GM23338 (cell line): ENCODE results near the gene SHC4. TPM values are rescaled to one million over a fixed set of nuclear protein-coding genes. Genes with fewer than 3 reads are reported as not detected.

Experiments
- ATAC-seq: fragments of 200-7000 bp; cut with Tn5 transposase; 3 replicates; pipeline ENCODE4 v1.9.1; 2020
- DNase-seq: peaks from one replicate; pipeline ENCODE4 v3.0.0-alpha.2; 2015; ENCODE audit warnings: low spot score
- H2AFZ ChIP-seq: fragments of 200-600 bp; sonication (generic); 2 replicates; pipeline ENCODE4 v1.8.0; 2016; ENCODE audit warnings: antibody characterized with exemption, mild to moderate bottlenecking, moderate library complexity
- H3F3A ChIP-seq: fragments of 200-600 bp; sonication (generic); replicated peaks from 2 replicates; pipeline ENCODE4 v1.8.0; 2017; ENCODE audit warnings: antibody characterized with exemption, mixed run types, low read depth
- H3K27ac ChIP-seq: fragments of 200-600 bp; sonication (generic); 2 replicates; pipeline ENCODE4 v1.6.1; 2016; ENCODE audit warnings: low read depth
- H3K27me3 ChIP-seq: fragments of 200-600 bp; sonication (generic); 2 replicates; pipeline ENCODE4 v1.8.0; 2016; ENCODE audit warnings: mild to moderate bottlenecking, mixed run types, moderate library complexity; ENCODE audit not compliant: insufficient read depth
- H3K36me3 ChIP-seq: fragments of 200-600 bp; sonication (generic); 2 replicates; pipeline ENCODE4 v1.8.0; 2016; ENCODE audit warnings: mild to moderate bottlenecking; ENCODE audit not compliant: insufficient read depth
- H3K4me1 ChIP-seq: fragments of 200-600 bp; sonication (generic); 2 replicates; pipeline ENCODE4 v1.8.0; 2016; ENCODE audit warnings: mild to moderate bottlenecking, moderate library complexity; ENCODE audit not compliant: insufficient read depth
- H3K4me2 ChIP-seq: fragments of 200-600 bp; sonication (generic); 2 replicates; pipeline ENCODE4 v1.7.1; 2017; ENCODE audit warnings: mixed run types
- H3K4me3 ChIP-seq: fragments of 200-600 bp; sonication (generic); 2 replicates; pipeline ENCODE4 v1.6.1; 2016; ENCODE audit warnings: mixed run types
- H3K79me2 ChIP-seq: fragments of 200-600 bp; sonication (generic); replicated peaks from 2 replicates; pipeline ENCODE4 v1.8.0; 2017; ENCODE audit warnings: mild to moderate bottlenecking; ENCODE audit not compliant: insufficient read depth
- H3K9me2 ChIP-seq: fragments of 200-600 bp; sonication (generic); 2 replicates; pipeline ENCODE4 v1.8.0; 2017; ENCODE audit not compliant: insufficient read depth
- H4K20me1 ChIP-seq: fragments of 200-600 bp; sonication (generic); replicated peaks from 2 replicates; pipeline ENCODE4 v1.8.0; 2017; ENCODE audit warnings: mild to moderate bottlenecking; ENCODE audit not compliant: insufficient read depth
- H3K27ac Mint-ChIP-seq: 2 replicates; pipeline ENCODE4 v1.8.0; 2020; ENCODE audit warnings: inconsistent platforms, mild to moderate bottlenecking, moderate library complexity, mixed read lengths
- H3K27me3 Mint-ChIP-seq: 3 replicates; pipeline ENCODE4 v1.8.0; 2022; ENCODE audit warnings: low read depth, mild to moderate bottlenecking, moderate library complexity, mixed read lengths, inconsistent platforms; ENCODE audit not compliant: insufficient read depth, poor library complexity
- H3K36me3 Mint-ChIP-seq: 3 replicates; pipeline ENCODE4 v1.8.0; 2021; ENCODE audit warnings: low read depth, mild to moderate bottlenecking, inconsistent platforms, moderate library complexity, mixed read lengths
- H3K4me1 Mint-ChIP-seq: 3 replicates; pipeline ENCODE4 v1.8.0; 2020; ENCODE audit warnings: mild to moderate bottlenecking, inconsistent platforms, mixed read lengths
- H3K4me3 Mint-ChIP-seq: 3 replicates; pipeline ENCODE4 v1.8.0; 2021; ENCODE audit warnings: moderate library complexity, mild to moderate bottlenecking, inconsistent platforms, mixed read lengths
- H3K9me3 Mint-ChIP-seq: 3 replicates; pipeline ENCODE4 v1.8.0; 2020; ENCODE audit warnings: moderate library complexity, mild to moderate bottlenecking, inconsistent platforms, mixed read lengths
- CREB1 ChIP-seq: fragments of 250-450 bp; sonication (Bioruptor Pico); IDR thresholded peaks from 2 replicates; pipeline ENCODE4 v1.5.0; 2020; ENCODE audit warnings: low read depth, mild to moderate bottlenecking, moderate library complexity
- ETS1 ChIP-seq: IDR thresholded peaks from 2 replicates; pipeline ENCODE4 v1.6.1; 2016; ENCODE audit warnings: antibody characterized with exemption
- EZH2phosphoT487 ChIP-seq: fragments of 200-600 bp; sonication (generic); IDR thresholded peaks from one replicate; pipeline ENCODE4 v1.8.1; 2018; ENCODE audit warnings: antibody characterized with exemption; ENCODE audit not compliant: unreplicated experiment
- NANOG ChIP-seq: IDR thresholded peaks from 2 replicates; pipeline ENCODE4 v1.6.1; 2016; ENCODE audit warnings: antibody characterized with exemption, borderline replicate concordance
- STAT1 ChIP-seq: IDR thresholded peaks from one replicate; pipeline ENCODE4 v1.6.1; 2016; ENCODE audit warnings: antibody characterized with exemption; ENCODE audit not compliant: unreplicated experiment
- ZNF114 ChIP-seq: fragments of 250-450 bp; sonication (Bioruptor Pico); IDR thresholded peaks from 2 replicates; pipeline ENCODE4 v1.5.0; 2020; ENCODE audit warnings: mild to moderate bottlenecking, moderate library complexity
- ZNF462 ChIP-seq: fragments of 250-450 bp; sonication (Bioruptor Pico); IDR thresholded peaks from 2 replicates; pipeline ENCODE4 v1.5.0; 2020; ENCODE audit warnings: mild to moderate bottlenecking, moderate library complexity
- polyA plus RNA-seq: library from polyadenylated mRNA; unstranded; fragments of >200 nt; fragmentation: Nextera tagmentation; extraction: Ambion mirVana; gene quantifications from 2 replicates; pipeline ENCODE4 v1.2.1, GENCODE V29; 2016
- total RNA-seq: library from RNA; depleted of rRNA; stranded (reverse); fragments of >200 nt; shearing (Covaris generic); gene quantifications from 2 replicates; pipeline ENCODE4 v1.2.3, GENCODE V29; 2014

Gene SHC4
- total and polyA plus RNA-seq, 2 experiments from 2014 or later, result 0.21 to 0.32 TPM

- no peak for DNase-seq
- ATAC-seq, result no peak
- no peak for TF ChIP-seq ETS1
- no peak for TF ChIP-seq ZNF114 (CRISPR knock-in tag)
- TF ChIP-seq STAT1, result no peak
- no peak for TF ChIP-seq NANOG
- no peaks in the 10 kb centered on the region for H3K9me2 ChIP-seq
- H4K20me1 ChIP-seq, result no peaks in the 10 kb centered on the region
- H3K27ac Mint-ChIP-seq, result no peak overlapping the region
- no peaks in the 10 kb centered on the region for H3K27me3 Mint-ChIP-seq
- no peaks in the 10 kb centered on the region for H3K4me1 Mint-ChIP-seq
- H3K79me2 ChIP-seq, result no peaks in the 10 kb centered on the region
- H3K27me3 ChIP-seq, result no peaks in the 10 kb centered on the region
- peaks cover 23% of the 10 kb centered on the region for H3K36me3 Mint-ChIP-seq
- peaks cover 18% of the 10 kb centered on the region for H3K36me3 ChIP-seq
- no peaks in the 10 kb centered on the region for H3K4me1 ChIP-seq
- no peak overlapping the region for H3K27ac ChIP-seq
- H3K4me3 ChIP-seq, result no peak overlapping the region
- H3K9me3 Mint-ChIP-seq, result no peaks in the 10 kb centered on the region
- no peak overlapping the region for H3K4me2 ChIP-seq
- H3K4me3 Mint-ChIP-seq, result no peak overlapping the region
- H2AFZ ChIP-seq, result no peak overlapping the region
- H3F3A ChIP-seq, result no peaks in the 10 kb centered on the region
Measured at GRCh38 chr15:48992545-48992944, 28.8 kb upstream of the SHC4 start.

- no peak for TF ChIP-seq ETS1
- no peak for TF ChIP-seq ZNF462 (CRISPR knock-in tag)
- no peak for TF ChIP-seq NANOG
- no peak for TF ChIP-seq EZH2phosphoT487
- no peak for TF ChIP-seq CREB1 (CRISPR knock-in tag)
- TF ChIP-seq STAT1, result no peak
- no peaks in the 10 kb centered on the region for H3K9me2 ChIP-seq
- no peaks in the 10 kb centered on the region for H3K9me3 Mint-ChIP-seq
- H3F3A ChIP-seq, result no peaks in the 10 kb centered on the region
- H3K27ac ChIP-seq, result no peak overlapping the region
- no peak overlapping the region for H2AFZ ChIP-seq
- H3K27ac Mint-ChIP-seq, result no peak overlapping the region
- no peak overlapping the region for H3K4me3 Mint-ChIP-seq
- H3K4me1 ChIP-seq, result no peaks in the 10 kb centered on the region
- DNase-seq (no peak), ATAC-seq (no peak)
- no peak overlapping the region for H3K4me2 ChIP-seq
- H4K20me1 ChIP-seq, result no peaks in the 10 kb centered on the region
- no peaks in the 10 kb centered on the region for H3K4me1 Mint-ChIP-seq
- no peaks in the 10 kb centered on the region for H3K27me3 Mint-ChIP-seq
- peaks cover 17% of the 10 kb centered on the region for H3K36me3 ChIP-seq
- H3K79me2 ChIP-seq, result no peaks in the 10 kb centered on the region
- H3K36me3 Mint-ChIP-seq, result peaks cover 19% of the 10 kb centered on the region
- H3K4me3 ChIP-seq, result no peak overlapping the region
- no peaks in the 10 kb centered on the region for H3K27me3 ChIP-seq
Measured at GRCh38 chr15:48992096-48992495, 28.4 kb upstream of the SHC4 start.
